KMS-11 (cell line): ENCODE data around the gene MAPK8IP3.

Experiments used
- H2AFZ ChIP-seq: fragments of 200-600 bp; sonication (generic); 2 replicates; pipeline ENCODE4 v1.6.1; 2016; ENCODE audit warnings: antibody characterized with exemption, mixed run types, low read depth
- H3K27ac ChIP-seq: fragments of 200-600 bp; sonication (generic); 2 replicates; pipeline ENCODE4 v1.6.1; 2016; ENCODE audit warnings: mild to moderate bottlenecking, mixed run types
- H3K27me3 ChIP-seq: fragments of 200-600 bp; sonication (generic); 2 replicates; pipeline ENCODE4 v1.6.1; 2017; ENCODE audit warnings: mild to moderate bottlenecking, low read depth, mixed run types, moderate library complexity; ENCODE audit not compliant: insufficient read depth
- H3K36me3 ChIP-seq: fragments of 200-600 bp; sonication (generic); 2 replicates; pipeline ENCODE4 v1.6.1; 2017; ENCODE audit warnings: mild to moderate bottlenecking, mixed run types; ENCODE audit not compliant: insufficient read depth
- H3K4me1 ChIP-seq: fragments of 200-600 bp; sonication (generic); 2 replicates; pipeline ENCODE4 v1.6.1; 2016; ENCODE audit warnings: mild to moderate bottlenecking, low read depth, mixed run types; ENCODE audit not compliant: poor library complexity, severe bottlenecking
- H3K4me2 ChIP-seq: fragments of 200-600 bp; sonication (generic); 2 replicates; pipeline ENCODE4 v1.7.0; 2016; ENCODE audit warnings: mild to moderate bottlenecking, mixed run types
- H3K4me3 ChIP-seq: fragments of 200-600 bp; sonication (generic); IDR thresholded peaks from 2 replicates; pipeline ENCODE4 v1.6.1; 2017; ENCODE audit warnings: low read depth, low read length, mixed read lengths; ENCODE audit not compliant: insufficient read depth
- H3K79me2 ChIP-seq: fragments of 200-600 bp; sonication (generic); 2 replicates; pipeline ENCODE4 v1.6.1; 2016; ENCODE audit warnings: low read depth, mixed run types; ENCODE audit not compliant: insufficient read depth
- H3K9ac ChIP-seq: fragments of 200-600 bp; sonication (generic); 2 replicates; pipeline ENCODE4 v1.6.1; 2016; ENCODE audit warnings: mild to moderate bottlenecking, mixed run types
- H4K20me1 ChIP-seq: fragments of 200-600 bp; sonication (generic); 2 replicates; pipeline ENCODE4 v1.6.1; 2016; ENCODE audit warnings: mild to moderate bottlenecking, mixed run types; ENCODE audit not compliant: insufficient read depth
- CTCF ChIP-seq: fragments of 200-600 bp; sonication (generic); conservative IDR thresholded peaks from 2 replicates; pipeline ENCODE4 v1.6.1; 2017; ENCODE audit warnings: low read depth, mild to moderate bottlenecking, antibody characterized with exemption, low read length, moderate library complexity, mixed read lengths

Gene MAPK8IP3

GRCh38 chr16:1670371-1670770, 35.6 kb upstream of the MAPK8IP3 start:
- H3K4me3 ChIP-seq = no peak overlapping the region
- no peak overlapping the region for H2AFZ ChIP-seq
- no peak overlapping the region for H3K4me2 ChIP-seq
- H3K27me3 ChIP-seq = no peaks in the 10 kb centered on the region
- H4K20me1 ChIP-seq = no peaks in the 10 kb centered on the region
- no peaks in the 10 kb centered on the region for H3K4me1 ChIP-seq
- no peak for TF ChIP-seq CTCF
- no peaks in the 10 kb centered on the region for H3K79me2 ChIP-seq
- no peak overlapping the region for H3K27ac ChIP-seq
- H3K36me3 ChIP-seq = no peaks in the 10 kb centered on the region; the same call in 1 of the 2 replicates
- no peak overlapping the region for H3K9ac ChIP-seq

GRCh38 chr16:1670866-1671265, 35.1 kb upstream of the MAPK8IP3 start:
- Histone ChIP-seq H3K27ac (no peak overlapping the region), H3K27me3 (no peaks in the 10 kb centered on the region), H4K20me1 (no peaks in the 10 kb centered on the region), H3K4me1 (no peaks in the 10 kb centered on the region), H3K4me2 (no peak overlapping the region), H3K36me3 (no peaks in the 10 kb centered on the region; the same call in 1 of the 2 replicates), H3K9ac (no peak overlapping the region), H3K79me2 (no peaks in the 10 kb centered on the region), H2AFZ (no peak overlapping the region), H3K4me3 (no peak overlapping the region)
- TF ChIP-seq CTCF = no peak

- Histone ChIP-seq H3K4me2 (no peak overlapping the region), H3K9ac (no peak overlapping the region), H3K27me3 (no peaks in the 10 kb centered on the region), H2AFZ (no peak overlapping the region), H3K79me2 (peaks cover 3% of the 10 kb centered on the region), H4K20me1 (no peaks in the 10 kb centered on the region), H3K4me3 (no peak overlapping the region), H3K27ac (no peak overlapping the region), H3K36me3 (no peaks in the 10 kb centered on the region; the same call in 1 of the 2 replicates), H3K4me1 (peaks cover 9% of the 10 kb centered on the region)
- TF ChIP-seq CTCF = no peak
Measured at GRCh38 chr16:1673424-1674151, 32.4 kb upstream of the MAPK8IP3 start.

GRCh38 chr16:1674306-1674705, 31.7 kb upstream of the MAPK8IP3 start:
- peaks cover 13% of the 10 kb centered on the region for H3K4me1 ChIP-seq
- no peak overlapping the region for H3K9ac ChIP-seq
- no peak overlapping the region for H2AFZ ChIP-seq
- TF ChIP-seq CTCF = no peak
- H3K36me3 ChIP-seq = no peaks in the 10 kb centered on the region; the same call in 1 of the 2 replicates
- H3K4me3 ChIP-seq = no peak overlapping the region
- no peaks in the 10 kb centered on the region for H3K27me3 ChIP-seq
- H3K4me2 ChIP-seq = no peak overlapping the region
- peaks cover 10% of the 10 kb centered on the region for H3K79me2 ChIP-seq
- no peaks in the 10 kb centered on the region for H4K20me1 ChIP-seq
- no peak overlapping the region for H3K27ac ChIP-seq
